Measurements from ENCODE around the gene NXPH3. TPM values are rescaled to one million over a fixed set of nuclear protein-coding genes. Genes with fewer than 3 reads are reported as not detected.

Gene NXPH3
- total RNA-seq (2016; rRNA removed; fragmentation: Illumina TruSeq; extraction: Trizol) = 0.04 and 0.08 TPM in 2 replicates
- not detected in 2 replicates for total RNA-seq (2016; cell fraction: cytosol; rRNA removed; fragmentation: Illumina TruSeq; extraction: Trizol; ENCODE audit: low read depth)
- total RNA-seq (2016; cell fraction: insoluble cytoplasmic fraction; rRNA removed; fragmentation: Illumina TruSeq; extraction: Trizol) = 0.10 and 0.11 TPM in 2 replicates
- total RNA-seq (2016; cell fraction: membrane; rRNA removed; fragmentation: Illumina TruSeq; extraction: Trizol) = not detected in 2 replicates
- not detected in 2 replicates for total RNA-seq (2016; cell fraction: nucleus; rRNA removed; fragmentation: Illumina TruSeq; extraction: Trizol)
- polyA plus RNA-seq (2011; rRNA removed) = 0.48 and 0.58 TPM in 2 replicates
- polyA plus RNA-seq (2011; cell fraction: cytosol; rRNA removed) = 0.31 and 0.54 TPM in 2 replicates
- polyA plus RNA-seq (2011; cell fraction: nucleus; rRNA removed) = 0.52 and 0.95 TPM in 2 replicates
- polyA plus RNA-seq (2012) = 0.24 and 0.31 TPM in 2 replicates
- not detected in 2 replicates for polyA plus RNA-seq (2016; cell fraction: cytosol; fragmentation: Illumina TruSeq; extraction: Trizol; ENCODE audit: low read depth)
- polyA plus RNA-seq (2016; cell fraction: insoluble cytoplasmic fraction; fragmentation: Illumina TruSeq; extraction: Trizol; ENCODE audit: low read depth) = not detected in 2 replicates
- 0.12 TPM in 1 of 2 replicates, not detected in the other for polyA plus RNA-seq (2016; cell fraction: membrane; fragmentation: Illumina TruSeq; extraction: Trizol; ENCODE audit: low read depth)
- 0.16 TPM in 1 of 2 replicates, not detected in the other for polyA plus RNA-seq (2016; cell fraction: nucleus; fragmentation: Illumina TruSeq; extraction: Trizol; ENCODE audit: insufficient read depth, low read depth)
- 0.28 TPM in 1 of 2 replicates, not detected in the other for polyA minus RNA-seq (2011; rRNA and poly(A)+ RNA removed; ENCODE audit: low replicate concordance)
- not detected in 2 replicates for polyA minus RNA-seq (2011; cell fraction: cytosol; rRNA and poly(A)+ RNA removed)
- 0.26 and 0.50 TPM in 2 replicates for polyA minus RNA-seq (2011; cell fraction: nucleus; rRNA and poly(A)+ RNA removed)
- Bru-seq, nascent RNA = percentile 27 among the genes with signal in this experiment
- percentile 21 among the genes with signal in this experiment for BruChase-seq, experiment 1, labeled RNA remaining after a 6-hour chase
- BruChase-seq, experiment 2, labeled RNA remaining after a 2-hour chase = percentile 15 among the genes with signal in this experiment
- long read RNA-seq, experiment 1 = 0 reads
- long read RNA-seq, experiment 2 = 0 reads

DNA sequence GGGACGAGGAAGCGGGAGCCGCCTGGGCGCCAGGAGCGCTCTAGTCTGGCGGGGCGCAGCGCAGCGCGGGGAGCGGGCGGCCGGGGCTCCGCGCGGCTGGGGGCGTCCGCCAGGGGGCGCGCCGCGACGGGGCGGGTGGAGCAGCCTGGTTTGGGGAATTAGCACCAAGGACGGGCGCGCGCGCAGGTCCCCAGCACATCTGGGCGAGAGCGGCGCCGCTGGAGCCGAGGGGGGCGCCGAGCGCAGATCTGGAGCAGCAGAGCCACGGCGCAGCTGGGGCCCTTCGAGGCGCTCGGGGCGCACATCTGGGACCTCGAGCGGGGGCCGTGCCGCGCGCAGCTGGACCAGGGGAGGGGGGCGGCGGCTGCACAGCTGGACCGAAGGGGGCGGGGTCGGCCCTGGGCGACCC, at the start of gene NXPH3:
NXPH3 (plus strand) TSS at position 193 of the 409 bp plus-strand sequence. CDS start 349 bp downstream, outside the sequence.
- Histone ChIP-seq H3K4me3 (replicated peaks in 1 of 3; ENCODE audit: insufficient read depth in 1 of 3, low read depth in 2 of 3, low read length in 3 of 3) (peak within 1 kb of the TSS; percentile 62 to 84 (median 78)), H3K9me3 (ENCODE audit: low read length) (no peaks in the 10 kb centered on the region), H3K79me2 (ENCODE audit: insufficient read depth, low read length) (no peaks in the 10 kb centered on the region), H3K27ac (ENCODE audit: extremely low read length, insufficient read depth, low read length) (no peak within 1 kb of the TSS), H3K4me2 (ENCODE audit: low read depth, low read length) (peak within 1 kb of the TSS; percentile 87), H3K27me3 (ENCODE audit: control insufficient read depth in 1 of 2, insufficient read depth in 2 of 2, low read length in 2 of 2) (peaks cover 5 to 76% of the 10 kb centered on the region in 2 experiments), H3K9ac (ENCODE audit: insufficient read depth, low read depth, low read length) (peak within 1 kb of the TSS; percentile 20; the same call in 1 of the 2 replicates), H2AFZ (ENCODE audit: low read length) (no peak within 1 kb of the TSS), H4K20me1 (ENCODE audit: insufficient read depth, low read length) (no peaks in the 10 kb centered on the region), H3K4me1 (ENCODE audit: insufficient read depth, low read length) (peaks cover 31% of the 10 kb centered on the region), H3K36me3 (replicated peaks in 1 of 2; ENCODE audit: control insufficient read depth in 1 of 2, insufficient read depth in 2 of 2, low read length in 2 of 2) (no peaks in the 10 kb centered on the region)
- ATAC-seq (peak; percentile 71), DNase-seq (ENCODE audit: low spot score) (peak; percentile 47), FAIRE-seq (no peak)
- POLR2A ChIA-PET = interaction anchor here (1.0 to 1.3 kb wide), 2 partner anchors 102 to 128 kb away, joined by 3 to 5 read pairs; partner anchors contain the start of gene SPOP
- WGBS (ENCODE audit: low lambda C conversion rate) = 2% methylated on average over 17 of the region's 55 CpGs
- CTCF ChIA-PET (ENCODE audit: low intra/inter-chr PET ratio, low total read pairs) = interaction anchor here (1.0 to 2.9 kb wide), 4 partner anchors 8 to 132 kb away, joined by 3 to 31 read pairs (median 5); partner anchors contain the start of gene SLC35B1
- intact Hi-C loops (cut with micrococcal nuclease; ENCODE audit: unreplicated experiment) = loop anchor here (2.0 kb wide), 1 partner anchor 21 kb away; no protein-coding TSS in a partner anchor
- BruUV-seq (replicated peaks) = no TSS peak
- in situ Hi-C loops (cut with HindIII; ENCODE audit: extremely low pct_ligation_motif_present, low pct_unique_long_range_greater_than_20kb) = no loop called here
- TF ChIP-seq YY1 (IDR thresholded peaks at IDR 0.05; ENCODE audit: insufficient read depth, insufficient replicate concordance, low read depth, low read length) (peak; percentile 64), ZNF431 (CRISPR knock-in tag; IDR thresholded peaks at IDR 0.05; ENCODE audit: borderline replicate concordance, low read depth) (no peak), ZBTB43 (CRISPR knock-in tag; conservative IDR thresholded peaks at IDR 0.05) (no peak), ZNF180 (CRISPR knock-in tag; IDR thresholded peaks at IDR 0.05; ENCODE audit: borderline replicate concordance, low read depth) (no peak), ZNF451 (CRISPR knock-in tag; IDR thresholded peaks at IDR 0.05) (no peak), HNRNPL (IDR thresholded peaks at IDR 0.05; ENCODE audit: low read depth, low read length) (no peak), SRSF1 (optimal IDR thresholded peaks at IDR 0.05; ENCODE audit: low read depth, low read length) (no peak), SATB2 (CRISPR knock-in tag; IDR thresholded peaks at IDR 0.05) (no peak)
- TF ChIP-seq, protein P1, sequence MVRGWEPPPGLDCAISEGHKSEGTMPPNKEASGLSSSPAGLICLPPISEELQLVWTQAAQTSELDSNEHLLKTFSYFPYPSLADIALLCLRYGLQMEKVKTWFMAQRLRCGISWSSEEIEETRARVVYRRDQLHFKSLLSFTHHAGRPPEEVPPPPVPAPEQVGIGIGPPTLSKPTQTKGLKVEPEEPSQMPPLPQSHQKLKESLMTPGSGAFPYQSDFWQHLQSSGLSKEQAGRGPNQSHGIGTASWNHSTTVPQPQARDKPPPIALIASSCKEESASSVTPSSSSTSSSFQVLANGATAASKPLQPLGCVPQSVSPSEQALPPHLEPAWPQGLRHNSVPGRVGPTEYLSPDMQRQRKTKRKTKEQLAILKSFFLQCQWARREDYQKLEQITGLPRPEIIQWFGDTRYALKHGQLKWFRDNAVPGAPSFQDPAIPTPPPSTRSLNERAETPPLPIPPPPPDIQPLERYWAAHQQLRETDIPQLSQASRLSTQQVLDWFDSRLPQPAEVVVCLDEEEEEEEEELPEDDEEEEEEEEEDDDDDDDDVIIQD (CRISPR knock-in tag; IDR thresholded peaks at IDR 0.05; ENCODE audit: low read depth) = no peak
- TF ChIP-seq, protein P2, sequence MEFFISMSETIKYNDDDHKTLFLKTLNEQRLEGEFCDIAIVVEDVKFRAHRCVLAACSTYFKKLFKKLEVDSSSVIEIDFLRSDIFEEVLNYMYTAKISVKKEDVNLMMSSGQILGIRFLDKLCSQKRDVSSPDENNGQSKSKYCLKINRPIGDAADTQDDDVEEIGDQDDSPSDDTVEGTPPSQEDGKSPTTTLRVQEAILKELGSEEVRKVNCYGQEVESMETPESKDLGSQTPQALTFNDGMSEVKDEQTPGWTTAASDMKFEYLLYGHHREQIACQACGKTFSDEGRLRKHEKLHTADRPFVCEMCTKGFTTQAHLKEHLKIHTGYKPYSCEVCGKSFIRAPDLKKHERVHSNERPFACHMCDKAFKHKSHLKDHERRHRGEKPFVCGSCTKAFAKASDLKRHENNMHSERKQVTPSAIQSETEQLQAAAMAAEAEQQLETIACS (CRISPR knock-in tag; IDR thresholded peaks at IDR 0.05) = peak; percentile 80
- TF ChIP-seq, protein P3, sequence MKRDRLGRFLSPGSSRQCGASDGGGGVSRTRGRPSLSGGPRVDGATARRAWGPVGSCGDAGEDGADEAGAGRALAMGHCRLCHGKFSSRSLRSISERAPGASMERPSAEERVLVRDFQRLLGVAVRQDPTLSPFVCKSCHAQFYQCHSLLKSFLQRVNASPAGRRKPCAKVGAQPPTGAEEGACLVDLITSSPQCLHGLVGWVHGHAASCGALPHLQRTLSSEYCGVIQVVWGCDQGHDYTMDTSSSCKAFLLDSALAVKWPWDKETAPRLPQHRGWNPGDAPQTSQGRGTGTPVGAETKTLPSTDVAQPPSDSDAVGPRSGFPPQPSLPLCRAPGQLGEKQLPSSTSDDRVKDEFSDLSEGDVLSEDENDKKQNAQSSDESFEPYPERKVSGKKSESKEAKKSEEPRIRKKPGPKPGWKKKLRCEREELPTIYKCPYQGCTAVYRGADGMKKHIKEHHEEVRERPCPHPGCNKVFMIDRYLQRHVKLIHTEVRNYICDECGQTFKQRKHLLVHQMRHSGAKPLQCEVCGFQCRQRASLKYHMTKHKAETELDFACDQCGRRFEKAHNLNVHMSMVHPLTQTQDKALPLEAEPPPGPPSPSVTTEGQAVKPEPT (CRISPR knock-in tag; IDR thresholded peaks at IDR 0.05; ENCODE audit: low read depth) = peak; percentile 87; the same call in 1 of the 2 replicates

Measured in HepG2 (cell line).